ENCODE measurements around the gene FBXL7. TPM values are rescaled to one million over a fixed set of nuclear protein-coding genes. Genes with fewer than 3 reads are reported as not detected.

FBXL7 gene
- total and polyA plus RNA-seq, 2 experiments from 2014 or later, result 4.5 to 15.2 TPM

DNA sequence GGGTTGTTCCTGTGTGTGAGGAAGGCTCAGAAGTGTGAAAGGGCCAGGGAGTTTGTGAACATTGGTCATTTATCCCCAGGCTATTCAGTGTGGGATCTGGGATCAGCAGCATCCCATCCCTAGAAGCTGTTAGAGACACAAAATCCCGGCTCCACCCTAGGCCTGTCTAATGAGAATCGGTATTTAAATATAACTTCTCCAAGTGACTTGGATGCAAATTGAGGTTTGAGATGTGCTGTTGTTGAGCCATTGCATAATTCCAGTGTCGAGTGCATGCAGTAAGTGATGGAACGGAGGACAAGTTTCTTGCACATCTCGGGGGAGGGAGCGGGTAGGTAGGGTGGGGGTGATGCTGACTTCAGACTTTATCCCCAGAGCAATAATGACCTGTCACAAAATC is 138.3 kb downstream of the FBXL7 start:
- DNase-seq (ENCODE audit: low spot score), result no peak

More for the DNA sequence above, 138.3 kb downstream of the FBXL7 start:
- Histone ChIP-seq H3K4me3 (no peak overlapping the region), H2AFZ (no peak overlapping the region), H4K20me1 (replicated peaks; ENCODE audit: insufficient read depth) (no peaks in the 10 kb centered on the region), H3K27ac (ENCODE audit: low read depth) (no peak overlapping the region), H3K9me2 (ENCODE audit: insufficient read depth) (peaks cover 8% of the 10 kb centered on the region), H3K4me1 (ENCODE audit: insufficient read depth) (peaks cover 6% of the 10 kb centered on the region; the same call in 1 of the 2 replicates), H3K36me3 (ENCODE audit: insufficient read depth) (no peaks in the 10 kb centered on the region), H3K79me2 (replicated peaks; ENCODE audit: insufficient read depth) (peaks cover 40% of the 10 kb centered on the region), H3F3A (replicated peaks; ENCODE audit: low read depth) (no peaks in the 10 kb centered on the region), H3K27me3 (ENCODE audit: insufficient read depth) (no peaks in the 10 kb centered on the region), H3K4me2 (no peak overlapping the region)
- peaks cover 2% of the 10 kb centered on the region; the same call in 2 of the 3 replicates for H3K9me3 Mint-ChIP-seq
- H3K27me3 Mint-ChIP-seq (ENCODE audit: insufficient read depth, low read depth, poor library complexity), result no peaks in the 10 kb centered on the region
- 0 out of 3 replicates have a peak, but pooled peaks cover 2% of the 10 kb centered on the region for H3K4me1 Mint-ChIP-seq
- no peak overlapping the region for H3K4me3 Mint-ChIP-seq
- ATAC-seq, result no peak
- no peak for TF ChIP-seq EZH2 (IDR thresholded peaks at IDR 0.05; ENCODE audit: low read depth, unreplicated experiment)
- TF ChIP-seq, protein P1, sequence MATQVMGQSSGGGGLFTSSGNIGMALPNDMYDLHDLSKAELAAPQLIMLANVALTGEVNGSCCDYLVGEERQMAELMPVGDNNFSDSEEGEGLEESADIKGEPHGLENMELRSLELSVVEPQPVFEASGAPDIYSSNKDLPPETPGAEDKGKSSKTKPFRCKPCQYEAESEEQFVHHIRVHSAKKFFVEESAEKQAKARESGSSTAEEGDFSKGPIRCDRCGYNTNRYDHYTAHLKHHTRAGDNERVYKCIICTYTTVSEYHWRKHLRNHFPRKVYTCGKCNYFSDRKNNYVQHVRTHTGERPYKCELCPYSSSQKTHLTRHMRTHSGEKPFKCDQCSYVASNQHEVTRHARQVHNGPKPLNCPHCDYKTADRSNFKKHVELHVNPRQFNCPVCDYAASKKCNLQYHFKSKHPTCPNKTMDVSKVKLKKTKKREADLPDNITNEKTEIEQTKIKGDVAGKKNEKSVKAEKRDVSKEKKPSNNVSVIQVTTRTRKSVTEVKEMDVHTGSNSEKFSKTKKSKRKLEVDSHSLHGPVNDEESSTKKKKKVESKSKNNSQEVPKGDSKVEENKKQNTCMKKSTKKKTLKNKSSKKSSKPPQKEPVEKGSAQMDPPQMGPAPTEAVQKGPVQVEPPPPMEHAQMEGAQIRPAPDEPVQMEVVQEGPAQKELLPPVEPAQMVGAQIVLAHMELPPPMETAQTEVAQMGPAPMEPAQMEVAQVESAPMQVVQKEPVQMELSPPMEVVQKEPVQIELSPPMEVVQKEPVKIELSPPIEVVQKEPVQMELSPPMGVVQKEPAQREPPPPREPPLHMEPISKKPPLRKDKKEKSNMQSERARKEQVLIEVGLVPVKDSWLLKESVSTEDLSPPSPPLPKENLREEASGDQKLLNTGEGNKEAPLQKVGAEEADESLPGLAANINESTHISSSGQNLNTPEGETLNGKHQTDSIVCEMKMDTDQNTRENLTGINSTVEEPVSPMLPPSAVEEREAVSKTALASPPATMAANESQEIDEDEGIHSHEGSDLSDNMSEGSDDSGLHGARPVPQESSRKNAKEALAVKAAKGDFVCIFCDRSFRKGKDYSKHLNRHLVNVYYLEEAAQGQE (IDR thresholded peaks at IDR 0.05; ENCODE audit: unreplicated experiment), result no peak
- TF ChIP-seq POLR2AphosphoS5 (IDR thresholded peaks at IDR 0.05; ENCODE audit: low read depth), result no peak
- TF ChIP-seq, protein P2, sequence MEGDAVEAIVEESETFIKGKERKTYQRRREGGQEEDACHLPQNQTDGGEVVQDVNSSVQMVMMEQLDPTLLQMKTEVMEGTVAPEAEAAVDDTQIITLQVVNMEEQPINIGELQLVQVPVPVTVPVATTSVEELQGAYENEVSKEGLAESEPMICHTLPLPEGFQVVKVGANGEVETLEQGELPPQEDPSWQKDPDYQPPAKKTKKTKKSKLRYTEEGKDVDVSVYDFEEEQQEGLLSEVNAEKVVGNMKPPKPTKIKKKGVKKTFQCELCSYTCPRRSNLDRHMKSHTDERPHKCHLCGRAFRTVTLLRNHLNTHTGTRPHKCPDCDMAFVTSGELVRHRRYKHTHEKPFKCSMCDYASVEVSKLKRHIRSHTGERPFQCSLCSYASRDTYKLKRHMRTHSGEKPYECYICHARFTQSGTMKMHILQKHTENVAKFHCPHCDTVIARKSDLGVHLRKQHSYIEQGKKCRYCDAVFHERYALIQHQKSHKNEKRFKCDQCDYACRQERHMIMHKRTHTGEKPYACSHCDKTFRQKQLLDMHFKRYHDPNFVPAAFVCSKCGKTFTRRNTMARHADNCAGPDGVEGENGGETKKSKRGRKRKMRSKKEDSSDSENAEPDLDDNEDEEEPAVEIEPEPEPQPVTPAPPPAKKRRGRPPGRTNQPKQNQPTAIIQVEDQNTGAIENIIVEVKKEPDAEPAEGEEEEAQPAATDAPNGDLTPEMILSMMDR (conservative IDR thresholded peaks at IDR 0.05; ENCODE audit: low read depth in 2 of 2), result no peak
- no peak for TF ChIP-seq CREB1 (CRISPR knock-in tag; IDR thresholded peaks at IDR 0.05; ENCODE audit: low read depth)
- no peak for TF ChIP-seq ZNF331 (CRISPR knock-in tag; IDR thresholded peaks at IDR 0.05; ENCODE audit: low read depth)
- TF ChIP-seq EZH2phosphoT487 (IDR thresholded peaks at IDR 0.05; ENCODE audit: unreplicated experiment), result no peak
- no peak for TF ChIP-seq STAT1 (IDR thresholded peaks at IDR 0.05; ENCODE audit: unreplicated experiment)
- no peak for TF ChIP-seq JUNB (IDR thresholded peaks at IDR 0.05; ENCODE audit: unreplicated experiment)
- no peak for TF ChIP-seq ZNF462 (CRISPR knock-in tag; IDR thresholded peaks at IDR 0.05)
- no peak for TF ChIP-seq ZNF114 (CRISPR knock-in tag; IDR thresholded peaks at IDR 0.05)
- no peak for TF ChIP-seq NANOG (IDR thresholded peaks at IDR 0.05; ENCODE audit: borderline replicate concordance)
- TF ChIP-seq, protein P3, sequence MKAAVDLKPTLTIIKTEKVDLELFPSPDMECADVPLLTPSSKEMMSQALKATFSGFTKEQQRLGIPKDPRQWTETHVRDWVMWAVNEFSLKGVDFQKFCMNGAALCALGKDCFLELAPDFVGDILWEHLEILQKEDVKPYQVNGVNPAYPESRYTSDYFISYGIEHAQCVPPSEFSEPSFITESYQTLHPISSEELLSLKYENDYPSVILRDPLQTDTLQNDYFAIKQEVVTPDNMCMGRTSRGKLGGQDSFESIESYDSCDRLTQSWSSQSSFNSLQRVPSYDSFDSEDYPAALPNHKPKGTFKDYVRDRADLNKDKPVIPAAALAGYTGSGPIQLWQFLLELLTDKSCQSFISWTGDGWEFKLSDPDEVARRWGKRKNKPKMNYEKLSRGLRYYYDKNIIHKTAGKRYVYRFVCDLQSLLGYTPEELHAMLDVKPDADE (IDR thresholded peaks at IDR 0.05), result no peak
- no peak overlapping the region for H3K27ac Mint-ChIP-seq
- no peaks in the 10 kb centered on the region for H3K36me3 Mint-ChIP-seq (ENCODE audit: low read depth)
